GM21825 (cell line): Measurements from ENCODE around the gene PSMD12.
"Not testable (repeated sequence)": the region's sequence is repeated elsewhere in the genome, so short reads cannot be mapped to it uniquely, and the experiment has no call there.

Source experiments
- ATAC-seq: cut with Tn5 transposase; IDR thresholded peaks from one replicate; pipeline ENCODE4 v1.9.1; 2021; ENCODE audit warnings: mild to moderate bottlenecking, moderate library complexity; ENCODE audit not compliant: unreplicated experiment

PSMD12 gene

GRCh38 chr17:67388536-67388935 is 22.2 kb upstream of the PSMD12 start:
- not testable (repeated sequence) for ATAC-seq

GRCh38 chr17:67386965-67387551 is 20.7 kb upstream of the PSMD12 start:
- no peak for ATAC-seq

GRCh38 chr17:67385122-67385988 is 19.0 kb upstream of the PSMD12 start:
- ATAC-seq, result no peak

- ATAC-seq, result no peak
Measured at GRCh38 chr17:67381929-67382257, 15.5 kb upstream of the PSMD12 start.

GRCh38 chr17:67379251-67379630 is 12.9 kb upstream of the PSMD12 start:
- no peak for ATAC-seq

- ATAC-seq, result peak; percentile 36
Measured at GRCh38 chr17:67378454-67379250, 12.3 kb upstream of the PSMD12 start.

GRCh38 chr17:67377488-67378453 is 11.4 kb upstream of the PSMD12 start:
- peak; percentile 23 for ATAC-seq

- peak; percentile 66 for ATAC-seq
Measured at GRCh38 chr17:67376737-67377487, 10.5 kb upstream of the PSMD12 start, which contains the start of gene PITPNC1. PITPNC1 (plus strand) TSS chr17:67377281.

GRCh38 chr17:67376415-67376736 is 10.0 kb upstream of the PSMD12 start:
- ATAC-seq, result no peak

GRCh38 chr17:67375716-67376115 is 9.3 kb upstream of the PSMD12 start:
- no peak for ATAC-seq

- ATAC-seq, result no peak
Measured at GRCh38 chr17:67375054-67375427, 8.7 kb upstream of the PSMD12 start.

GRCh38 chr17:67374329-67375053 is 8.1 kb upstream of the PSMD12 start:
- ATAC-seq, result no peak

- no peak for ATAC-seq
Measured at GRCh38 chr17:67372751-67373150, 6.4 kb upstream of the PSMD12 start.

GRCh38 chr17:67369676-67370075 is 3.3 kb upstream of the PSMD12 start:
- no peak for ATAC-seq

GRCh38 chr17:67365738-67366192 is 612 bp downstream of the PSMD12 start:
- ATAC-seq, result peak; percentile 8

GRCh38 chr17:67364847-67365737 is 1.3 kb downstream of the PSMD12 start:
- ATAC-seq, result no peak

GRCh38 chr17:67362173-67362572 is 4.2 kb downstream of the PSMD12 start:
- ATAC-seq, result no peak

GRCh38 chr17:67360880-67361279 is 5.5 kb downstream of the PSMD12 start:
- ATAC-seq, result no peak
